Uterus (tissue), 4 donors: ENCODE results near the gene JPH4. TPM values are rescaled to one million over a fixed set of nuclear protein-coding genes. Genes with fewer than 3 reads are reported as not detected.

ENCODE experiments used
- DNase-seq, 2 donors: peaks; one replicate each; pipeline ENCODE4 v3.0.0-alpha.2; 2019 to 2020
- H3K27ac ChIP-seq, 2 donors: fragments of 200-600 bp; sonication (generic); 1 replicate in 1 of 2; 2 replicates in 1 of 2; pipeline ENCODE4 v1.5.1; 2016 to 2018
- H3K27me3 ChIP-seq, 2 donors: fragments of 200-600 bp; sonication (generic); one replicate each; pipeline ENCODE4 v1.5.1; 2018 to 2019; ENCODE audit warnings: control low read depth in 1 of 2
- H3K36me3 ChIP-seq, 2 donors: fragments of 200-600 bp; sonication (generic); one replicate each; pipeline ENCODE4 v1.5.1; 2019; ENCODE audit warnings: control low read depth in 1 of 2
- H3K4me1 ChIP-seq, 2 donors: fragments of 200-600 bp; sonication (generic); one replicate each; pipeline ENCODE4 v1.5.1; 2018 to 2019; ENCODE audit warnings: control low read depth in 1 of 2
- H3K4me3 ChIP-seq, 2 donors: fragments of 200-600 bp; sonication (generic); 1 replicate in 1 of 2; 2 replicates in 1 of 2; pipeline ENCODE4 v1.5.1; 2018 to 2019; ENCODE audit warnings: mild to moderate bottlenecking in 1 of 2
- H3K9me3 ChIP-seq, 2 donors: fragments of 200-600 bp; sonication (generic); one replicate each; pipeline ENCODE4 v1.5.1; 2019; ENCODE audit warnings: control low read depth in 1 of 2
- CTCF ChIP-seq, 4 experiments: fragments of 200-600 bp in 2 of 4; fragments of 450-650 bp in 2 of 4; sonication (generic) in 2 of 4; IDR thresholded peaks; one replicate each; pipeline ENCODE4 v1.5.1; 2016 to 2019; ENCODE audit warnings: antibody characterized with exemption in 4 of 4, mild to moderate bottlenecking in 2 of 4, moderate library complexity in 1 of 4
- POLR2A ChIP-seq, 2 donors: fragments of 450-650 bp; IDR thresholded peaks; one replicate each; pipeline ENCODE4 v1.6.1; 2016; ENCODE audit warnings: antibody characterized with exemption in 2 of 2, mild to moderate bottlenecking in 1 of 2, moderate library complexity in 1 of 2
- intact Hi-C: fragments of 100-400 bp; cut with DNase I; formaldehyde crosslinking; loops from one replicate; pipeline ENCODE4 v1.15.1; 2023; ENCODE audit warnings: low total_unique reads
- total RNA-seq, 4 donors: library from RNA; depleted of rRNA in 3 of 4; stranded (reverse); fragments of >200 nt in 3 of 4; gene quantifications; one replicate each; pipeline versions ENCODE4 v1.1.0 to v1.2.4, GENCODE V29; 2014 to 2023
- donor health status: DM: yes; HTN: yes; CAD: no.

Gene JPH4
- total RNA-seq, 4 donors from 2014 or later, result 2.4 to 49.2 (median 19.9) TPM

GRCh38 chr14:23555882-23556699 lies 22.5 kb downstream of the JPH4 start, which contains the start of gene THTPA:
Gene THTPA, plus strand, starts transcription at chr14:23556271. Its CDS starts 487 bp downstream, at chr14:23556758.
- H3K27ac ChIP-seq, result peak within 1 kb of the TSS; percentile 92 to 95
- H3K4me1 ChIP-seq, result peaks cover 4 to 9% of the 10 kb centered on the region in 2 donors
- H3K27me3 ChIP-seq, result no peaks in the 10 kb centered on the region
- peak within 1 kb of the TSS; percentile 80 to 95 for H3K4me3 ChIP-seq
- H3K9me3 ChIP-seq, result no peaks in the 10 kb centered on the region
- no peak for TF ChIP-seq CTCF (IDR thresholded peaks at IDR 0.05)
- TF ChIP-seq POLR2A (IDR thresholded peaks at IDR 0.05), result peak in 1 of 2 donors; percentile 52
- DNase-seq, result peak; percentile 88 to 90
- intact Hi-C loops, result no loop called here
- no peaks in the 10 kb centered on the region for H3K36me3 ChIP-seq

GRCh38 chr14:23555533-23555881 lies 23.1 kb downstream of the JPH4 start:
- Histone ChIP-seq H3K36me3 (no peaks in the 10 kb centered on the region), H3K4me1 (peaks cover 4 to 9% of the 10 kb centered on the region in 2 donors), H3K27ac (peak overlapping the region; percentile 92 to 95), H3K27me3 (no peaks in the 10 kb centered on the region), H3K4me3 (peak overlapping the region; percentile 80 to 95), H3K9me3 (no peaks in the 10 kb centered on the region)
- no peak for DNase-seq
- no peak for TF ChIP-seq POLR2A (IDR thresholded peaks at IDR 0.05)
- intact Hi-C loops, result no loop called here

DNA sequence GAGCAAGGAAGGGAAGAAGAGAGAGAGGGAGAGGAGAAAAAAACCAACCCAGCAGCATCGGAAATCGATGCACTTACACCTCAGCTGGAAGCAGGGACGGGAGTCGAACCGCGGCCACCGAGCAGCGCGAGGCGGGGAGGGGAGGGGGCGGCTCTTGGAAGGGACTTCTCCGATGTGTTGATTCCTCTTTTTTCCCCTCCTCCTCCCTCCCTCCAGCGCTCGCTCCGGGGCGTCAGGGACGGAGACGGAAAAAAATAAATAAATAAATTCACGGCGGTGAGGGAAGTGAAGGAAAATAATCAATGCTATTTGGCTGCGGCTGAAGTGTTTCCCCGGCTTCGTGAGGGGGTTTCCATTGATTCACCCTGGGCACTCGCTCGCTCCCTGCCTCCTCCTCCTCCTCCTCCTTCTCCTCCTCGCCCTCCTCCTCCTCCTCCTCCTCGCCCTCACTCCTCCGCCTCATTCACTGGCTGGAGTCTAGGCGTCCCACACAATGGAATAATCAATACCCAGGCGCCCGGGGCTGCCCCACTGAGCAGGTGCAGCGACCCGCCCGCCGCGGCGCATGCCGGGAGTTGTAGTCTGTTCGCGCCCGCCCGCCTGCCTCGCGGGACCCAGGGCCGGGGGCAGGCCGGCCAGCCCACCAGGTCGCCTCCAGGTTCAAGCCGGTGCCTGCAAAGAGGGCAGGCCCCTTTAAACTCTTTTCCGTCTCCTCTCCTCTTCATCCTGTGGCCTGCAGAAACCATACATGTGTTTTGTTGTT lies 27.1 kb downstream of the JPH4 start, which contains the start of gene ZFHX2:
Gene ZFHX2, minus strand, starts transcription at position 500 of the 763 bp plus-strand sequence. CDS start 16,440 bp downstream, outside the sequence.
- DNase-seq, result peak in 1 of 2 donors; percentile 50
- TF ChIP-seq POLR2A (IDR thresholded peaks at IDR 0.05) (no peak), CTCF (IDR thresholded peaks at IDR 0.05) (no peak)
- no peaks in the 10 kb centered on the region for H3K27me3 ChIP-seq
- no peaks in the 10 kb centered on the region for H3K36me3 ChIP-seq
- peak within 1 kb of the TSS; percentile 39 to 54 for H3K4me3 ChIP-seq
- no peaks in the 10 kb centered on the region for H3K4me1 ChIP-seq
- no peaks in the 10 kb centered on the region for H3K9me3 ChIP-seq
- intact Hi-C loops, result no loop called here
- H3K27ac ChIP-seq, result peak within 1 kb of the TSS in 1 of 2 donors; percentile 47

- Histone ChIP-seq H3K36me3 (no peaks in the 10 kb centered on the region), H3K27me3 (no peaks in the 10 kb centered on the region), H3K27ac (peak overlapping the region in 1 of 2 donors; percentile 47), H3K4me3 (peak overlapping the region; percentile 39 to 54), H3K9me3 (no peaks in the 10 kb centered on the region), H3K4me1 (no peaks in the 10 kb centered on the region)
- intact Hi-C loops, result no loop called here
- TF ChIP-seq CTCF (IDR thresholded peaks at IDR 0.05) (no peak), POLR2A (IDR thresholded peaks at IDR 0.05) (no peak)
- no peak for DNase-seq
These were observed 27.8 kb downstream of the JPH4 start for GRCh38 chr14:23550812-23551265.

DNA sequence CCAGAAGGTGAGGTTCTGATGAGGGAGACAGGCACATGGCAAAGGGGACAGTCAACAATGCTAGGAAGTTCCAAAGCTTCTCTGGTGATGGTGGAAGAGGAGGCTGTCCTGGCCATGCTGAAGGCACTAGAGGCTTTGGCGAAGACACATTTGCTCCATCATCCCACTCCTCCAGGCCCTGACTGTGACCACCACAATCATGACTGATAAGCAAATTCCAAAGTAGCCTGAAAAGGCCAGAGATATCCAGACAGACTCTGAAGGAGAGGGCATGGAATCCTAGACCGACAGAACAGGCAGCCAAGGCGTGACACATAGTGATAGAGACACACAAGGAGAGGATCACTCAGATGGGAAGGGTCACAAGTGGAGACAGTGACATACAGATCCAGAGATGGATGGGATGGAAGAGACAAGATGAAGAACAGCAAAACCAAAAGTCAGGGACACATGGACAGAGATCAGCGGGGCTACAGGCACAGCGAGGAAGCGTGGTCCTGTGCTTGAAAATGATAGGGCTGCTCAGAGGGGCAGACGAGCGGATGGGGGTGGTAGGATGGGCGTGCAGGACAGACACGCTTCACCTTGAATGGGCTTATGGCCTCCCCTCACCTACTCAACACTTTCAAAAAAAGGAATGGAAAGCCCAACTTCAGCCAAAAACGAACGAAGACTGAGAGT lies 28.3 kb downstream of the JPH4 start:
- Histone ChIP-seq H3K4me1 (no peaks in the 10 kb centered on the region), H3K27ac (no peak overlapping the region), H3K9me3 (no peaks in the 10 kb centered on the region), H3K27me3 (no peaks in the 10 kb centered on the region), H3K36me3 (no peaks in the 10 kb centered on the region), H3K4me3 (peak overlapping the region; percentile 39 to 54)
- no peak for TF ChIP-seq POLR2A (IDR thresholded peaks at IDR 0.05)
- no peak for TF ChIP-seq CTCF (IDR thresholded peaks at IDR 0.05)
- DNase-seq, result no peak
- intact Hi-C loops, result no loop called here
